ENCODE measurements around the gene TMEM232.

DNA sequence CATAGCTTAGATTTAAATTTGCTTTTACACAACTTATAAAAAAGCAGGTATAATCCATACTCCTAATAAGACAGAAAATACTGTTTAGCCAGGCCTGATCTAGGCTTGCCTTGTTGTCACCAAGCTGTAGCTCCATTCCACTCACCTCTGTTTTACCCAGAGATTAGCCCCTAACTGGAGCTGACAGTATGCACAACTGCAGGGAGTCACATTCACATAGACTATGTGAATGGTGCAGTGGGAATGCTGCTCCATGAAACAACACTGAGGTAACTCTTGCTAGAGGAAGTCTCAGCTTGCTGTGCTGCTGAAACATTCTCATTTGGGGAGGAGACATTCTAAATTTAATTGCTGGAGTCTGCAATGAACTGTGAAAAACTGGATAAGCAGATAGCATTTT lies 209.1 kb downstream of the TMEM232 start:
- TF ChIP-seq POLR2A (IDR thresholded peaks at IDR 0.05) = no peak
- TF ChIP-seq EP300 (IDR thresholded peaks at IDR 0.05) = no peak
- TF ChIP-seq POLR2AphosphoS5 (IDR thresholded peaks at IDR 0.05) = no peak
- TF ChIP-seq CTCF (IDR thresholded peaks at IDR 0.05) = no peak

Measured in sigmoid colon (tissue), 4 donors.